SK-N-SH treated with all-trans-retinoic acid at 6 μM for 48 hours (cell line): Measurements from ENCODE around the gene MAGEA8.
"Not testable (repeated sequence)": the region's sequence is repeated elsewhere in the genome, so short reads cannot be mapped to it uniquely, and the experiment has no call there.

Experiments
- CREB5 ChIP-seq: fragments of 250-450 bp; sonication (Bioruptor Pico); IDR thresholded peaks from 2 replicates; pipeline ENCODE4 v1.5.1; 2020; ENCODE audit warnings: low read depth, mild to moderate bottlenecking, moderate library complexity
- OSR1 ChIP-seq: fragments of 250-450 bp; sonication (Bioruptor Pico); IDR thresholded peaks from 2 replicates; pipeline ENCODE4 v1.8.0; 2022; ENCODE audit warnings: moderate library complexity, mild to moderate bottlenecking, inconsistent platforms
- PATZ1 ChIP-seq: fragments of 250-450 bp; sonication (Bioruptor Pico); IDR thresholded peaks from 2 replicates; pipeline ENCODE4 v1.8.0; 2020; ENCODE audit warnings: mild to moderate bottlenecking, moderate library complexity, borderline replicate concordance
- PPARA ChIP-seq: fragments of 250-450 bp; sonication (Bioruptor Pico); IDR thresholded peaks from 2 replicates; pipeline ENCODE4 v1.5.0; 2020; ENCODE audit warnings: mild to moderate bottlenecking, borderline replicate concordance
- RARB ChIP-seq: fragments of 250-450 bp; sonication (Bioruptor Pico); IDR thresholded peaks from 2 replicates; pipeline ENCODE4 v1.8.0; 2021; ENCODE audit warnings: mild to moderate bottlenecking, moderate library complexity
- ZNF565 ChIP-seq: fragments of 450-650 bp; formaldehyde crosslinking; conservative IDR thresholded peaks from 2 replicates; pipeline ENCODE4 v1.5.0; 2020; ENCODE audit warnings: low read depth, mild to moderate bottlenecking, moderate library complexity

- TF ChIP-seq RARB (CRISPR knock-in tag); CREB5; OSR1 (CRISPR knock-in tag); ZNF565 (CRISPR knock-in tag); PATZ1 (CRISPR knock-in tag); PPARA (CRISPR knock-in tag): not testable (repeated sequence)
These were observed 46.9 kb downstream of the MAGEA8 start for GRCh38 chrX:149927964-149928258.
